HUDEP-2 (cell line): ENCODE measurements around the gene LILRB2.
"Not testable (repeated sequence)": the region's sequence is repeated elsewhere in the genome, so short reads cannot be mapped to it uniquely, and the experiment has no call there.

Experiments
- DNase-seq, 76 experiments: peaks; one replicate each; lab custom pipeline; 2025; ENCODE audit not compliant: unreplicated experiment in 76 of 76; lab: John Stamatoyannopoulos, UW

LILRB2 gene

GRCh38 chr19:54307389-54308020, 26.6 kb upstream of the LILRB2 start:
- no peak for DNase-seq

- DNase-seq, result no peak
These were observed 24.2 kb upstream of the LILRB2 start for GRCh38 chr19:54305141-54305540.

DNA sequence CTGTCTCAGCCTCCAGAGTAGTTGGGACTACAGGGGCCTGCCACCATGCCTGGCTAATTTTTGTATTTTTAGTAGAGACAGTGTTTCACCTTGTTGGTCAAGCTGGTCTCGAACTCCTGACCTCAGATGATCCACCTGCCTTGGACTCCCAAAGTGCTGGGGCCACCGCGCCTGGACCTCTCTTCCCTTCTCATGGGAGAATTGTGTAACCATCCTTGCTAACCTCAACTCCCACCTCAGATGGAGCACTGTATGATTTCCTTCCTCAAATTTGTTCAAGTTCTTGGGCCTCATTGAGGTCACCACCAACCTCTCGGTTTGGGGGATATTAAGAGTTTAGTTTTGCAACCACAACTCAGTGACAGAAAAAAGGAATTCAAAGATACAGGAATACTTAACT, 21.3 kb upstream of the LILRB2 start:
- DNase-seq, result no peak

GRCh38 chr19:54299515-54299914, 18.6 kb upstream of the LILRB2 start:
- no peak for DNase-seq

- no peak for DNase-seq
These were observed 18.2 kb upstream of the LILRB2 start for GRCh38 chr19:54299126-54299498.

DNA sequence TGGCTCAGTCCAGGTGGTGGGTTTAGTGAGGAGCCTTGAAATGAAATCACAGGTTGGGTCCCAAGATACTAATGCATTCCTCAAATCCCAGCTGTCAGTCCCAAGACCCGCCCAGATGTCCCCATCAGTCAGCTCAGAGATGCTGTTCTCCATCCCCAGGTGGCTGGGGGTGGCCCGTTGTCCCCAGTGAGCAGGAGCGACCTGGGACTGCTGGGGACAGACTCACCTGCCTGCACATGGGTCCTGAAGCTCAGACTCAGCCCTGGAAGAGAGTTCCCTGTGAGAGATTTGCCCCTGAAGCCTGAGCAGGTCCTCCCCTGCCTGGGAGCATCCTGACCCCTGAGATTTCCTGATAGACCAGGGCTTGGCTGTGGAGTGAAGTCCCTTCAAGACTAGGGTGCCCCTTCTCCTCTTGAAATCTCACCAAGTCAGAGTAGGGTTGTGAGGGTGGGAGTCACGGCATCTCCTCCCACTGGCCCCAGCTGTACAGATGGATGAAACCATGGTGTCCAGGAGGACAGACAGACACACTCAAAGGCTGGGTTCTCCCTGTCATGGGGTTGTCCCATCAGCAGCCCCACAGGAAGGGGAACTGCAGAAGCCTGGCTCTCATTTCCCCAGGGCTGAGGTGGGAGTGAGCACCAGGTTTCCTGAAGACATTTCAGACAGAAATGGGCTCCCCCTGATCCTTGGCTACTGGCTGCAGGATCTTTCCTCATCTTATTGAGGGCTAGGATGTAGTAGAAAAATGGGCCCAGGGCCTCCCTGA, 17.6 kb upstream of the LILRB2 start:
- DNase-seq, result no peak

DNA sequence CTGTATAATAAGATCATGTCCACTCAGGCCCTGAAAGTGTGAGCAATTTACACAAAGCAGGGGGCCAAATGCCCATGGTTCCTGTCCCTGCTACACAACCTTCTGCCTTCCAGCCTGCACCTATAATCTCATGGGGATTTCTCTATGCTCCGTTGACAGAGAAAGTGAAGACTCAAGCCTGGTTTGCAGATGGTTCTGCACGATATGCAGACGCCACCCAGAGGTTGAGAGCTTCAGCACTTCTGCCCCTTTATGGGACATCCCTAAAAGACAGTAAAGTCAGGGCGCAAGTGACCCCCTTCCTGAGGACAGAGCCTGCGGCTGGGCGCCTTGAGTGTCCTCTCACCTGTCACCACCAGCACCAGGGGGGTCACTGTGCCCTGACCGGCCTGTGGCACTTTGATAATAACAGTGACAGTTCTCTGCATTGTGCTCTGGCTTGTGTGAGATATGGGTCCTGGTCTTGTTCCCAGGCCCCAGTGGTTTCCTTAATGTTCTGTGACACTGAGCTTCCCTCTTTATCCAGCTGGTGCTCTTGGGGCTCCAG, 16.9 kb upstream of the LILRB2 start:
- DNase-seq, result peak in 3 of 76 experiments; percentile 10 to 17 (median 12)

- DNase-seq, result no peak
These were observed 13.6 kb upstream of the LILRB2 start for GRCh38 chr19:54294539-54294938.

- DNase-seq, result not testable (repeated sequence)
These were observed 8.2 kb upstream of the LILRB2 start for GRCh38 chr19:54289160-54289559.

- DNase-seq, result no peak
These were observed 6.5 kb upstream of the LILRB2 start for GRCh38 chr19:54287456-54287855.

DNA sequence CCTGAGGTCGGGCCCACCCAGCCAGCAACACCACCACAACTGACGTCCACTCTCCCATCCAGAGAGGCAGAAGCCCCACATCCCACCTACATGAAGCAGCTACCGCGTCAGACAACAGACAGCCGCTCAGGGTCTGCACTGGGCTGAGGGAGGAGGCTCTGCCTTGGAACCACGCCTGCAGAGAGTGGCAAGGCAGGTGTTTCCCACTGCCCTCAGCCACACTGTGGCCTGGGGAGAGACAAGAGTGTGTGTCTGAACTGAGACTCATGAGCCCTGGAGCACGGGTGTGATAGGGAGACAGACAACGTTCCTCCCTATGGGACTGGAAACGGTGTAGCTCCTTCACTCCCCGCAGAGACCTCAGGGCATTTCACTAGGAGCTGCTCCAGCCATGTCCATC, 5.4 kb upstream of the LILRB2 start:
- not testable (repeated sequence) for DNase-seq

DNA sequence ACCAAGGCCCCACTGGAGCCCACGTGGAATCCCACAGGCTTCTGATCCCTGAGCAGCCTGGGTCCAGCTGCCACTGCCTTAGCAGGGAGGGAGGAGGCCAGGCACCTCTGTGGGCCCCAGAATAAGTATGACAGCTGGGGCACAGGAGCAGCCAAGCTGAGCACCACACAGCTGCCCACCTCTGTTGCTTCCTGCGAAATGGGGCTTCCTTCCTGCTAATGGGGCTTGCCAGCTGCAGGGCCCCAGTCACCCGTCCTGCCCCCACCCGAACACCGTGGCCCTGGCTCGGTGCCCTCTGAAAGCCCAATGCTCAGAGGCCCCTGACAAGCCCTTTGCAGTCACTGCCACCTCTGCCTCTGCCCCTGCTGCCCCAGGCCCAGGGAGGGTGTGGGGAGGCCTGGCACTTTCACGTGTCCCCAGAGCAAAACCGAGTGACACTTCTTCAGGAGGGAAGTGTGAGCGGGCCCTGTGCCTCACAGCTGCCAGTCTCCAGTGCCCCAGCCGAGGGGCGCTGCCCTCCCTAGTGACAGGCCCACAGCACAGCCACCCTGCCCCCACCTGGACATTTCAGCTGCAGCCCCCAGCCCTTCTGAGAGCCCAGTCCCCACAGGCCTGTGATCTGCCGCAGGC, 4.6 kb upstream of the LILRB2 start:
- DNase-seq, result not testable (repeated sequence)

DNA sequence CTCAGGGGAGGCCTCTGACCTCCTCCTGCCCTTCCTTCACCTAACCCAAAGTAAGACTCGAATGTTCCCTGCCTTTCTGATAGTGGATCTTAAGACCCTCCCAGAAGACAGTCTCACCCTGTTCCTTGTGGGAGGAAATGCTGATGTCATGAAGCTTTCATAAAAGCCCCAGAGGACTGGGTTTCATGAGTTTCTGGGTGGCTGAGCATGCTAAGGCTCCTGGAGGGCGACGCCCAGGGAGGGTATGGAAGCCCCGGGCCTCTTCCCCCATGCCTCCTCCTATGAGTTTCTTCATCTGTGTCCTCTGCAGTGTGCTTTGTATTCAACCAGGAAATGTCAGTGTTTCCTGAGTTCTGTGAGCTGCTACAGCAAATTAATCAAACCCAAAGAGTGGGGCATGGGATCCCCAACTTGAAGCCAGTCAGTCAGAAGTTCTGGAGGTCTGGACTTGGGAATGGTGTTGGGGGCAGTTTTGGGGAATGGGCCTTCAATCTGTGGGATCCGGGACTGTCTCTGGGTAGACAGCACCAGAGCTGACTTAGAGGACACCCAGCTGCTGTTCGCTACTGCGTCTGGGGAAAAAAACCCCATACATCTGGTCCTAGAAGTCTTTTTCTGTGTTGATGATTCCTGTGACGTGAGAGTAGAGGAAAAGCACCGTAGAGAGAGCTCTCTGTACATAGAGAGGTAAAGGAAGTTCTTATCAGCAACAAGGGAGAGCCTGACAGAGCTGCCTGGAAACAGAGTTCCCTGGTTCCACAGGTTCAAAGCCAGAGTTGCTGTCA, 2.0 kb upstream of the LILRB2 start:
- DNase-seq, result no peak

DNA sequence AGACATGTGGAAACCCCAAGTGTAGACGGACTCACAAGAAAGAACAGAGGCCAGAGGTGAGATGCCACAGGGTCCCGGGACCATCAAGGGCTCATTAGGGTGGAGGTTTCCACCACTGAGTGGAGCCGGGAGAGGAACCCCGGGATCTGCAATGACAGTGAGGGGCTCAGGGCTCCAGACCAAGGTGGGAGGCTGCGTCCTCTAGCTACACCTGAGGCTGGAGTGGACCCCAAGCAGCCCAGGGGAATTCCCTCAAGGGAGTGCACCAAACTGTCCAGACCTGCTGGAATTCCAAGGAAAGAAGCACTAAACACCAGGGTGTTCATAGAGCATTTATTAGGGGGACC, 792 bp upstream of the LILRB2 start:
- not testable (repeated sequence) for DNase-seq

- not testable (repeated sequence) for DNase-seq
These were observed 469 bp downstream of the LILRB2 start for GRCh38 chr19:54280441-54280840.

DNA sequence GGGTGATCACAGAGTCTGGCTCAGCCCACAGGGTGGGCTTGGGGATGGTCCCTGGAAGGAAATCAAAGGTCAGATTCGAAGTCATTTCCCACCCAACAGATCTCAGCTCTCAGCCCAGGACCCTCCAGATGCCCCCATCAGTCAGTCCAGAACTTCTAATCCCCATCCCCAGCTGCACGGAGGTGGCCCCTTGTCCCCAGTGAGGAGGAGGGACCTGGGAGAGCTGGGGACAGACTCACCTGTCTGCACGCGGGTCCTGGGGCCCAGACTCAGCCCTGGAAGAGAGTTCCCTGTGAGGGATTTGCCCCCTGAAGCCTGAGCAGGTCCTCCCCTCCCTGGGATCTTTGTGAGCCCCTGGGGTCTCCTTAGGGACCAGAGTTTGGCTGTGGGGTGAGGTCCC, 885 bp downstream of the LILRB2 start:
- not testable (repeated sequence) for DNase-seq

GRCh38 chr19:54279406-54279962, 1.4 kb downstream of the LILRB2 start:
- DNase-seq, result no peak

DNA sequence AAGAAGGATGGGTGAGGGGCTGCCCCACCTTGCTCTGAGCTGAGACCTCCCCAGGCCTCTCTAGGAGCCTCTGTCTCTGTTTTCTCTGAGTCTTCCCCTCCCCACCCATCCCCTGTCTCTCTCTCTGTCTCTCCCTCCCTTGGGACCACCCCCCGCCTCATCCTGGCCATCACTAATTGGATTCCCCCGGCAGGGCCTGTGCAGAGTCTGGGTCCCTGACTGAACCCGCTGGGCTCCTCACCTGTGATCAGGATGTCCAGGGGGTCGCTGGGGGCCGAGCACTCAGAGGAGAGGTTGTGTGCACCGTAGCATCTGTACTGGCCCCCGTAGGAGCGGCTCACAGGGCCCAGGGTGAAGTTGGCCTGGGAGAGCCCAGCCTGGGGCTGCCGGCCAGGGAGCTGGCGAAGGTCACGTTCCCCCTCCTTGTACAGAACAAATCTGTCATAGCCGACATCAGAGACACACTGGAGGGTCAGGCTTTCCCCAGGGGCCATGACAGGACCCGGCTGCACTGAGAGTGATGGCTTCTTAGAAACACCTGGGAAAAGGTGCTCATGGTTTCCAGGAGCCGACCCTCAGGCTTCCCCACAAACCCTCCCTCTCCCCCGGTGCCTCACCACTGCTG, 2.2 kb downstream of the LILRB2 start:
- DNase-seq, result not testable (repeated sequence)

- DNase-seq, result not testable (repeated sequence)
These were observed 2.9 kb downstream of the LILRB2 start for GRCh38 chr19:54278056-54278455.

DNA sequence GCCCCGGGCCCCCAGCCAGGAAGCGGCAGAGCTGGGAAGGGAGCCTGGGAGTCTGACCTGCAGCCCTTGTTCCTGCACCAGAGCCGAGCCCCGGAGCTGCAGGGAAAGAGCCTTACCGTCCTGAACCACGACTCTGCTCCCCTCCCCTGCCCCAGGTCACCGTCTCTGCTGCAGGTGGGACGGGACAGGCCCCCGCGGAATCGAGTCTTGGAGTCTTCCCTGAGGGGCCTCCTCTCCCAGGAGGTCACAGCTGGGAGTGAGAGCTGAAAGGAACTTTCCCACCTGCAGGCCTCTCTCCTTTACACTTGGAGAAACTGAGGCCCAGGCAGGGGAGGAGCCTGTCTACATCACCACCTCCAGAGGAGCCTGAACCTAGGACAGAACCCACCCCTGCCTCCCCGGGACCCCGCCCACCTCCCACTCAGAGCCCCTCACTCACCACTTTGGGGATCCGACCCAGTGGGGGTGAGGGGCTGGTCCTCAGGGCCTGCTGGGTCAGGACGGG, 3.7 kb downstream of the LILRB2 start:
- not testable (repeated sequence) for DNase-seq
